NOMO-1 (cell line): ENCODE measurements around the gene CALML3.

Experiments
- DNase-seq, 2 experiments: peaks; one replicate each; lab custom pipeline; 2025; ENCODE audit not compliant: unreplicated experiment in 2 of 2; lab: John Stamatoyannopoulos, UW

The CALML3 gene

GRCh38 chr10:5506246-5506645 lies 18.5 kb upstream of the CALML3 start:
- DNase-seq, result no peak

GRCh38 chr10:5506751-5507648 lies 17.8 kb upstream of the CALML3 start:
- DNase-seq, result no peak

- no peak for DNase-seq
These were observed 17.1 kb upstream of the CALML3 start for GRCh38 chr10:5507649-5508131.

- no peak for DNase-seq
These were observed 16.6 kb upstream of the CALML3 start for GRCh38 chr10:5508161-5508604.

GRCh38 chr10:5508786-5509185 lies 16.0 kb upstream of the CALML3 start:
- DNase-seq, result no peak

GRCh38 chr10:5509236-5509635 lies 15.5 kb upstream of the CALML3 start:
- DNase-seq, result no peak

GRCh38 chr10:5509691-5510090 lies 15.1 kb upstream of the CALML3 start:
- DNase-seq, result no peak

- DNase-seq, result no peak
These were observed 14.3 kb upstream of the CALML3 start for GRCh38 chr10:5510281-5511072.

- DNase-seq, result no peak
These were observed 13.4 kb upstream of the CALML3 start for GRCh38 chr10:5511231-5511884.

- DNase-seq, result no peak
These were observed 12.9 kb upstream of the CALML3 start for GRCh38 chr10:5511885-5512280.

- DNase-seq, result no peak
These were observed 12.4 kb upstream of the CALML3 start for GRCh38 chr10:5512331-5512730.

GRCh38 chr10:5512881-5513612 lies 11.7 kb upstream of the CALML3 start:
- no peak for DNase-seq

GRCh38 chr10:5514226-5514850 lies 10.4 kb upstream of the CALML3 start:
- DNase-seq, result no peak

- DNase-seq, result no peak
These were observed 8.6 kb upstream of the CALML3 start for GRCh38 chr10:5515948-5516761.

GRCh38 chr10:5517546-5517945 lies 7.2 kb upstream of the CALML3 start:
- DNase-seq, result no peak

GRCh38 chr10:5518143-5518542 lies 6.6 kb upstream of the CALML3 start:
- DNase-seq, result no peak

GRCh38 chr10:5519054-5519453 lies 5.7 kb upstream of the CALML3 start:
- DNase-seq, result no peak

GRCh38 chr10:5522913-5523560 lies 1.7 kb upstream of the CALML3 start:
- DNase-seq, result no peak
